GM23338 (cell line): ENCODE measurements around the gene DEFB123. TPM values are rescaled to one million over a fixed set of nuclear protein-coding genes. Genes with fewer than 3 reads are reported as not detected.

Experiments
- ATAC-seq: fragments of 200-7000 bp; cut with Tn5 transposase; 3 replicates; pipeline ENCODE4 v1.9.1; 2020
- DNase-seq: peaks from one replicate; pipeline ENCODE4 v3.0.0-alpha.2; 2015; ENCODE audit warnings: low spot score
- H2AFZ ChIP-seq: fragments of 200-600 bp; sonication (generic); 2 replicates; pipeline ENCODE4 v1.8.0; 2016; ENCODE audit warnings: antibody characterized with exemption, mild to moderate bottlenecking, moderate library complexity
- H3F3A ChIP-seq: fragments of 200-600 bp; sonication (generic); replicated peaks from 2 replicates; pipeline ENCODE4 v1.8.0; 2017; ENCODE audit warnings: antibody characterized with exemption, mixed run types, low read depth
- H3K27ac ChIP-seq: fragments of 200-600 bp; sonication (generic); 2 replicates; pipeline ENCODE4 v1.6.1; 2016; ENCODE audit warnings: low read depth
- H3K27me3 ChIP-seq: fragments of 200-600 bp; sonication (generic); 2 replicates; pipeline ENCODE4 v1.8.0; 2016; ENCODE audit warnings: mild to moderate bottlenecking, mixed run types, moderate library complexity; ENCODE audit not compliant: insufficient read depth
- H3K36me3 ChIP-seq: fragments of 200-600 bp; sonication (generic); 2 replicates; pipeline ENCODE4 v1.8.0; 2016; ENCODE audit warnings: mild to moderate bottlenecking; ENCODE audit not compliant: insufficient read depth
- H3K4me1 ChIP-seq: fragments of 200-600 bp; sonication (generic); 2 replicates; pipeline ENCODE4 v1.8.0; 2016; ENCODE audit warnings: mild to moderate bottlenecking, moderate library complexity; ENCODE audit not compliant: insufficient read depth
- H3K4me2 ChIP-seq: fragments of 200-600 bp; sonication (generic); 2 replicates; pipeline ENCODE4 v1.7.1; 2017; ENCODE audit warnings: mixed run types
- H3K4me3 ChIP-seq: fragments of 200-600 bp; sonication (generic); 2 replicates; pipeline ENCODE4 v1.6.1; 2016; ENCODE audit warnings: mixed run types
- H3K79me2 ChIP-seq: fragments of 200-600 bp; sonication (generic); replicated peaks from 2 replicates; pipeline ENCODE4 v1.8.0; 2017; ENCODE audit warnings: mild to moderate bottlenecking; ENCODE audit not compliant: insufficient read depth
- H3K9me2 ChIP-seq: fragments of 200-600 bp; sonication (generic); 2 replicates; pipeline ENCODE4 v1.8.0; 2017; ENCODE audit not compliant: insufficient read depth
- H4K20me1 ChIP-seq: fragments of 200-600 bp; sonication (generic); replicated peaks from 2 replicates; pipeline ENCODE4 v1.8.0; 2017; ENCODE audit warnings: mild to moderate bottlenecking; ENCODE audit not compliant: insufficient read depth
- H3K27ac Mint-ChIP-seq: 2 replicates; pipeline ENCODE4 v1.8.0; 2020; ENCODE audit warnings: inconsistent platforms, mild to moderate bottlenecking, moderate library complexity, mixed read lengths
- H3K27me3 Mint-ChIP-seq: 3 replicates; pipeline ENCODE4 v1.8.0; 2022; ENCODE audit warnings: low read depth, mild to moderate bottlenecking, moderate library complexity, mixed read lengths, inconsistent platforms; ENCODE audit not compliant: insufficient read depth, poor library complexity
- H3K36me3 Mint-ChIP-seq: 3 replicates; pipeline ENCODE4 v1.8.0; 2021; ENCODE audit warnings: low read depth, mild to moderate bottlenecking, inconsistent platforms, moderate library complexity, mixed read lengths
- H3K4me1 Mint-ChIP-seq: 3 replicates; pipeline ENCODE4 v1.8.0; 2020; ENCODE audit warnings: mild to moderate bottlenecking, inconsistent platforms, mixed read lengths
- H3K4me3 Mint-ChIP-seq: 3 replicates; pipeline ENCODE4 v1.8.0; 2021; ENCODE audit warnings: moderate library complexity, mild to moderate bottlenecking, inconsistent platforms, mixed read lengths
- H3K9me3 Mint-ChIP-seq: 3 replicates; pipeline ENCODE4 v1.8.0; 2020; ENCODE audit warnings: moderate library complexity, mild to moderate bottlenecking, inconsistent platforms, mixed read lengths
- CREB1 ChIP-seq: fragments of 250-450 bp; sonication (Bioruptor Pico); IDR thresholded peaks from 2 replicates; pipeline ENCODE4 v1.5.0; 2020; ENCODE audit warnings: low read depth, mild to moderate bottlenecking, moderate library complexity
- CTCF ChIP-seq, 2 experiments: fragments of 200-600 bp in 1 of 2; sonication (generic) in 1 of 2; conservative IDR thresholded peaks; 2 replicates each; pipeline versions ENCODE4 v1.5.1 to v1.6.1; 2016 to 2017; ENCODE audit warnings: antibody characterized with exemption in 2 of 2, low read depth in 2 of 2, mild to moderate bottlenecking in 2 of 2, moderate library complexity in 1 of 2
- EZH2 ChIP-seq: fragments of 200-600 bp; sonication (generic); IDR thresholded peaks from one replicate; pipeline ENCODE4 v1.8.0; 2017; ENCODE audit warnings: antibody characterized with exemption, mild to moderate bottlenecking, low read depth; ENCODE audit not compliant: unreplicated experiment
- EZH2phosphoT487 ChIP-seq: fragments of 200-600 bp; sonication (generic); IDR thresholded peaks from one replicate; pipeline ENCODE4 v1.8.1; 2018; ENCODE audit warnings: antibody characterized with exemption; ENCODE audit not compliant: unreplicated experiment
- JUNB ChIP-seq: IDR thresholded peaks from one replicate; pipeline ENCODE4 v1.6.1; 2016; ENCODE audit warnings: antibody characterized with exemption; ENCODE audit not compliant: unreplicated experiment
- NANOG ChIP-seq: IDR thresholded peaks from 2 replicates; pipeline ENCODE4 v1.6.1; 2016; ENCODE audit warnings: antibody characterized with exemption, borderline replicate concordance
- STAT1 ChIP-seq: IDR thresholded peaks from one replicate; pipeline ENCODE4 v1.6.1; 2016; ENCODE audit warnings: antibody characterized with exemption; ENCODE audit not compliant: unreplicated experiment
- ZNF331 ChIP-seq: fragments of 250-450 bp; sonication (Bioruptor Pico); IDR thresholded peaks from 2 replicates; pipeline ENCODE4 v1.5.0; 2020; ENCODE audit warnings: low read depth, mild to moderate bottlenecking, moderate library complexity
- polyA plus RNA-seq: library from polyadenylated mRNA; unstranded; fragments of >200 nt; fragmentation: Nextera tagmentation; extraction: Ambion mirVana; gene quantifications from 2 replicates; pipeline ENCODE4 v1.2.1, GENCODE V29; 2016
- total RNA-seq: library from RNA; depleted of rRNA; stranded (reverse); fragments of >200 nt; shearing (Covaris generic); gene quantifications from 2 replicates; pipeline ENCODE4 v1.2.3, GENCODE V29; 2014
- TF ChIP-seq, protein P1 (sequence below): fragments of 250-450 bp; sonication (Bioruptor Pico); IDR thresholded peaks from 2 replicates; pipeline ENCODE4 v1.5.0; 2020; ENCODE audit warnings: mild to moderate bottlenecking, moderate library complexity

DEFB123 gene
- total and polyA plus RNA-seq, 2 experiments from 2014 or later = not detected

GRCh38 chr20:31414381-31414780 lies 26.1 kb upstream of the DEFB123 start:
- no peak overlapping the region for H3K27ac Mint-ChIP-seq
- no peak for DNase-seq
- Histone ChIP-seq H3K9me2 (peaks cover 7% of the 10 kb centered on the region; the same call in 1 of the 2 replicates), H3F3A (no peaks in the 10 kb centered on the region), H3K4me3 (no peak overlapping the region), H3K79me2 (no peaks in the 10 kb centered on the region), H2AFZ (no peak overlapping the region), H4K20me1 (no peaks in the 10 kb centered on the region), H3K27ac (no peak overlapping the region), H3K27me3 (no peaks in the 10 kb centered on the region), H3K4me1 (no peaks in the 10 kb centered on the region), H3K4me2 (no peak overlapping the region), H3K36me3 (peaks cover 3% of the 10 kb centered on the region; the same call in 1 of the 2 replicates)
- peaks cover 4% of the 10 kb centered on the region for H3K27me3 Mint-ChIP-seq
- no peak for ATAC-seq
- peaks cover 27% of the 10 kb centered on the region for H3K36me3 Mint-ChIP-seq
- H3K4me3 Mint-ChIP-seq = no peak overlapping the region
- TF ChIP-seq ZNF331 (CRISPR knock-in tag) (no peak), CTCF (conservative IDR thresholded peaks at IDR 0.05; ENCODE audit: low read depth in 2 of 2) (no peak), CREB1 (no peak), STAT1 (no peak), NANOG (no peak), JUNB (no peak), EZH2phosphoT487 (no peak), EZH2 (no peak)
- TF ChIP-seq, protein P1, sequence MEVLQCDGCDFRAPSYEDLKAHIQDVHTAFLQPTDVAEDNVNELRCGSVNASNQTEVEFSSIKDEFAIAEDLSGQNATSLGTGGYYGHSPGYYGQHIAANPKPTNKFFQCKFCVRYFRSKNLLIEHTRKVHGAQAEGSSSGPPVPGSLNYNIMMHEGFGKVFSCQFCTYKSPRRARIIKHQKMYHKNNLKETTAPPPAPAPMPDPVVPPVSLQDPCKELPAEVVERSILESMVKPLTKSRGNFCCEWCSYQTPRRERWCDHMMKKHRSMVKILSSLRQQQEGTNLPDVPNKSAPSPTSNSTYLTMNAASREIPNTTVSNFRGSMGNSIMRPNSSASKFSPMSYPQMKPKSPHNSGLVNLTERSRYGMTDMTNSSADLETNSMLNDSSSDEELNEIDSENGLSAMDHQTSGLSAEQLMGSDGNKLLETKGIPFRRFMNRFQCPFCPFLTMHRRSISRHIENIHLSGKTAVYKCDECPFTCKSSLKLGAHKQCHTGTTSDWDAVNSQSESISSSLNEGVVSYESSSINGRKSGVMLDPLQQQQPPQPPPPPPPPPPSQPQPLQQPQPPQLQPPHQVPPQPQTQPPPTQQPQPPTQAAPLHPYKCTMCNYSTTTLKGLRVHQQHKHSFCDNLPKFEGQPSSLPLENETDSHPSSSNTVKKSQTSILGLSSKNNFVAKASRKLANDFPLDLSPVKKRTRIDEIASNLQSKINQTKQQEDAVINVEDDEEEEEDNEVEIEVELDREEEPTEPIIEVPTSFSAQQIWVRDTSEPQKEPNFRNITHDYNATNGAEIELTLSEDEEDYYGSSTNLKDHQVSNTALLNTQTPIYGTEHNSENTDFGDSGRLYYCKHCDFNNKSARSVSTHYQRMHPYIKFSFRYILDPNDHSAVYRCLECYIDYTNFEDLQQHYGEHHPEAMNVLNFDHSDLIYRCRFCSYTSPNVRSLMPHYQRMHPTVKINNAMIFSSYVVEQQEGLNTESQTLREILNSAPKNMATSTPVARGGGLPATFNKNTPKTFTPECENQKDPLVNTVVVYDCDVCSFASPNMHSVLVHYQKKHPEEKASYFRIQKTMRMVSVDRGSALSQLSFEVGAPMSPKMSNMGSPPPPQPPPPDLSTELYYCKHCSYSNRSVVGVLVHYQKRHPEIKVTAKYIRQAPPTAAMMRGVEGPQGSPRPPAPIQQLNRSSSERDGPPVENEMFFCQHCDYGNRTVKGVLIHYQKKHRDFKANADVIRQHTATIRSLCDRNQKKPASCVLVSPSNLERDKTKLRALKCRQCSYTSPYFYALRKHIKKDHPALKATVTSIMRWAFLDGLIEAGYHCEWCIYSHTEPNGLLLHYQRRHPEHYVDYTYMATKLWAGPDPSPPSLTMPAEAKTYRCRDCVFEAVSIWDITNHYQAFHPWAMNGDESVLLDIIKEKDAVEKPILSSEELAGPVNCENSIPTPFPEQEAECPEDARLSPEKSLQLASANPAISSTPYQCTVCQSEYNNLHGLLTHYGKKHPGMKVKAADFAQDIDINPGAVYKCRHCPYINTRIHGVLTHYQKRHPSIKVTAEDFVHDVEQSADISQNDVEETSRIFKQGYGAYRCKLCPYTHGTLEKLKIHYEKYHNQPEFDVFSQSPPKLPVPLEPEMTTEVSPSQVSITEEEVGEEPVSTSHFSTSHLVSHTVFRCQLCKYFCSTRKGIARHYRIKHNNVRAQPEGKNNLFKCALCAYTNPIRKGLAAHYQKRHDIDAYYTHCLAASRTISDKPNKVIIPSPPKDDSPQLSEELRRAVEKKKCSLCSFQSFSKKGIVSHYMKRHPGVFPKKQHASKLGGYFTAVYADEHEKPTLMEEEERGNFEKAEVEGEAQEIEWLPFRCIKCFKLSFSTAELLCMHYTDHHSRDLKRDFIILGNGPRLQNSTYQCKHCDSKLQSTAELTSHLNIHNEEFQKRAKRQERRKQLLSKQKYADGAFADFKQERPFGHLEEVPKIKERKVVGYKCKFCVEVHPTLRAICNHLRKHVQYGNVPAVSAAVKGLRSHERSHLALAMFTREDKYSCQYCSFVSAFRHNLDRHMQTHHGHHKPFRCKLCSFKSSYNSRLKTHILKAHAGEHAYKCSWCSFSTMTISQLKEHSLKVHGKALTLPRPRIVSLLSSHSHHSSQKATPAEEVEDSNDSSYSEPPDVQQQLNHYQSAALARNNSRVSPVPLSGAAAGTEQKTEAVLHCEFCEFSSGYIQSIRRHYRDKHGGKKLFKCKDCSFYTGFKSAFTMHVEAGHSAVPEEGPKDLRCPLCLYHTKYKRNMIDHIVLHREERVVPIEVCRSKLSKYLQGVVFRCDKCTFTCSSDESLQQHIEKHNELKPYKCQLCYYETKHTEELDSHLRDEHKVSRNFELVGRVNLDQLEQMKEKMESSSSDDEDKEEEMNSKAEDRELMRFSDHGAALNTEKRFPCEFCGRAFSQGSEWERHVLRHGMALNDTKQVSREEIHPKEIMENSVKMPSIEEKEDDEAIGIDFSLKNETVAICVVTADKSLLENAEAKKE (CRISPR knock-in tag) = no peak
- peaks cover 96% of the 10 kb centered on the region; the same call in 2 of the 3 replicates for H3K9me3 Mint-ChIP-seq
- no peaks in the 10 kb centered on the region for H3K4me1 Mint-ChIP-seq
